WTC11 (cell line): ENCODE data around the gene VPS41.

ENCODE experiments used
- JAZF1 ChIP-seq: fragments of 250-450 bp; sonication (Bioruptor Pico); IDR thresholded peaks from 2 replicates; pipeline ENCODE4 v1.9.0; 2021; ENCODE audit warnings: moderate library complexity, mild to moderate bottlenecking, inconsistent platforms
- JUN ChIP-seq: sonication (generic); formaldehyde crosslinking; IDR thresholded peaks from 2 replicates; pipeline ENCODE4 v1.8.0; 2023; ENCODE audit warnings: mild to moderate bottlenecking, missing genetic modification reagents
- ZNF121 ChIP-seq: sonication (generic); formaldehyde crosslinking; IDR thresholded peaks from 2 replicates; pipeline ENCODE4 v1.8.0; 2023; ENCODE audit warnings: missing genetic modification reagents
- ZNF232 ChIP-seq: sonication (generic); formaldehyde crosslinking; IDR thresholded peaks from 2 replicates; pipeline ENCODE4 v1.8.0; 2022; ENCODE audit warnings: mild to moderate bottlenecking, missing genetic modification reagents
- ZNF423 ChIP-seq: fragments of 250-450 bp; sonication (Bioruptor Pico); IDR thresholded peaks from 2 replicates; pipeline ENCODE4 v2.1.2; 2022; ENCODE audit warnings: mild to moderate bottlenecking, moderate library complexity
- TF ChIP-seq, protein P1 (sequence below): sonication (generic); formaldehyde crosslinking; IDR thresholded peaks from 2 replicates; pipeline ENCODE4 v1.8.1; 2023; ENCODE audit warnings: mild to moderate bottlenecking, missing genetic modification reagents, moderate library complexity
- TF ChIP-seq, protein P2 (sequence below): fragments of 200-600 bp; IDR thresholded peaks from 2 replicates; pipeline ENCODE4 v1.8.0; 2022; ENCODE audit warnings: antibody characterized with exemption
- TF ChIP-seq, protein P3 (sequence below): sonication (generic); formaldehyde crosslinking; IDR thresholded peaks from 2 replicates; pipeline ENCODE4 v1.8.0; 2022; ENCODE audit warnings: mild to moderate bottlenecking, missing genetic modification reagents

GRCh38 chr7:38844952-38845563, 63.9 kb downstream of the VPS41 start:
- TF ChIP-seq, protein P1, sequence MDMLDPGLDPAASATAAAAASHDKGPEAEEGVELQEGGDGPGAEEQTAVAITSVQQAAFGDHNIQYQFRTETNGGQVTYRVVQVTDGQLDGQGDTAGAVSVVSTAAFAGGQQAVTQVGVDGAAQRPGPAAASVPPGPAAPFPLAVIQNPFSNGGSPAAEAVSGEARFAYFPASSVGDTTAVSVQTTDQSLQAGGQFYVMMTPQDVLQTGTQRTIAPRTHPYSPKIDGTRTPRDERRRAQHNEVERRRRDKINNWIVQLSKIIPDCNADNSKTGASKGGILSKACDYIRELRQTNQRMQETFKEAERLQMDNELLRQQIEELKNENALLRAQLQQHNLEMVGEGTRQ: no peak
- TF ChIP-seq, protein P2, sequence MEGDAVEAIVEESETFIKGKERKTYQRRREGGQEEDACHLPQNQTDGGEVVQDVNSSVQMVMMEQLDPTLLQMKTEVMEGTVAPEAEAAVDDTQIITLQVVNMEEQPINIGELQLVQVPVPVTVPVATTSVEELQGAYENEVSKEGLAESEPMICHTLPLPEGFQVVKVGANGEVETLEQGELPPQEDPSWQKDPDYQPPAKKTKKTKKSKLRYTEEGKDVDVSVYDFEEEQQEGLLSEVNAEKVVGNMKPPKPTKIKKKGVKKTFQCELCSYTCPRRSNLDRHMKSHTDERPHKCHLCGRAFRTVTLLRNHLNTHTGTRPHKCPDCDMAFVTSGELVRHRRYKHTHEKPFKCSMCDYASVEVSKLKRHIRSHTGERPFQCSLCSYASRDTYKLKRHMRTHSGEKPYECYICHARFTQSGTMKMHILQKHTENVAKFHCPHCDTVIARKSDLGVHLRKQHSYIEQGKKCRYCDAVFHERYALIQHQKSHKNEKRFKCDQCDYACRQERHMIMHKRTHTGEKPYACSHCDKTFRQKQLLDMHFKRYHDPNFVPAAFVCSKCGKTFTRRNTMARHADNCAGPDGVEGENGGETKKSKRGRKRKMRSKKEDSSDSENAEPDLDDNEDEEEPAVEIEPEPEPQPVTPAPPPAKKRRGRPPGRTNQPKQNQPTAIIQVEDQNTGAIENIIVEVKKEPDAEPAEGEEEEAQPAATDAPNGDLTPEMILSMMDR: no peak
- no peak for TF ChIP-seq JUN
- TF ChIP-seq ZNF232 (CRISPR knock-in tag): no peak
- no peak for TF ChIP-seq ZNF121 (CRISPR knock-in tag)
- TF ChIP-seq, protein P3, sequence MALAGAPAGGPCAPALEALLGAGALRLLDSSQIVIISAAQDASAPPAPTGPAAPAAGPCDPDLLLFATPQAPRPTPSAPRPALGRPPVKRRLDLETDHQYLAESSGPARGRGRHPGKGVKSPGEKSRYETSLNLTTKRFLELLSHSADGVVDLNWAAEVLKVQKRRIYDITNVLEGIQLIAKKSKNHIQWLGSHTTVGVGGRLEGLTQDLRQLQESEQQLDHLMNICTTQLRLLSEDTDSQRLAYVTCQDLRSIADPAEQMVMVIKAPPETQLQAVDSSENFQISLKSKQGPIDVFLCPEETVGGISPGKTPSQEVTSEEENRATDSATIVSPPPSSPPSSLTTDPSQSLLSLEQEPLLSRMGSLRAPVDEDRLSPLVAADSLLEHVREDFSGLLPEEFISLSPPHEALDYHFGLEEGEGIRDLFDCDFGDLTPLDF (CRISPR knock-in tag): no peak
- no peak for TF ChIP-seq JAZF1 (CRISPR knock-in tag)
- no peak for TF ChIP-seq ZNF423
